Naive thymus-derived CD8-positive, alpha-beta T cell (primary cell): ENCODE results near the gene HTT. TPM values are rescaled to one million over a fixed set of nuclear protein-coding genes. Genes with fewer than 3 reads are reported as not detected.

Experiments
- ATAC-seq, 2 donors: fragments of 150-1000 bp; cut with Tn5 transposase in 1 of 2; sonication (Bioruptor Pico), chemical (Tn5 transposase) in 1 of 2; 1 replicate in 1 of 2; 2 replicates in 1 of 2; pipeline ENCODE4 v1.10.0; 2021; ENCODE audit warnings: mild to moderate bottlenecking in 2 of 2, moderate library complexity in 2 of 2
- POLR2A ChIA-PET: fragments of 350-600 bp; sonication (Branson Sonifier 250); formaldehyde crosslinking; loops from one replicate; lab custom pipeline; 2021; ENCODE audit warnings: antibody characterized with exemption; lab: Charles Lee
- DNase-seq, 10 donors: peaks; one replicate each; pipeline versions ENCODE4 v3.0.0 to v3.0.0-alpha.2; 2020 to 2022
- H3K27ac Mint-ChIP-seq, 10 donors: one replicate each; pipeline ENCODE4 v1.8.0; 2020 to 2022; ENCODE audit warnings: mild to moderate bottlenecking in 10 of 10, mixed read lengths in 10 of 10, moderate library complexity in 4 of 10, inconsistent platforms in 1 of 10
- H3K27me3 Mint-ChIP-seq, 5 donors: one replicate each; pipeline ENCODE4 v1.8.0; 2021 to 2022; ENCODE audit warnings: mixed read lengths in 5 of 5
- H3K36me3 Mint-ChIP-seq, 3 donors: one replicate each; pipeline ENCODE4 v1.8.0; 2020 to 2022; ENCODE audit warnings: mixed read lengths in 3 of 3, mild to moderate bottlenecking in 2 of 3, inconsistent platforms in 1 of 3
- H3K4me1 Mint-ChIP-seq, 4 donors: one replicate each; pipeline ENCODE4 v1.8.0; 2021 to 2022; ENCODE audit warnings: mixed read lengths in 4 of 4
- H3K4me3 Mint-ChIP-seq, 10 donors: one replicate each; pipeline ENCODE4 v1.8.0; 2020 to 2022; ENCODE audit warnings: mild to moderate bottlenecking in 10 of 10, mixed read lengths in 10 of 10, moderate library complexity in 6 of 10, inconsistent platforms in 1 of 10
- H3K9me3 Mint-ChIP-seq, 9 donors: one replicate each; pipeline ENCODE4 v1.8.0; 2020 to 2022; ENCODE audit warnings: mixed read lengths in 9 of 9, mild to moderate bottlenecking in 3 of 9, inconsistent platforms in 1 of 9, moderate library complexity in 1 of 9
- polyA plus RNA-seq, 3 donors: library from polyadenylated mRNA; unstranded; fragments of 300-500 nt; fragmentation: Illumina TruSeq; gene quantifications; one replicate each; pipeline ENCODE4 v1.2.3, GENCODE V29; 2021
- total RNA-seq, 8 experiments: library from RNA in 2 of 8; stranded (reverse) in 2 of 8; gene quantifications; one replicate each; pipeline ENCODE4 v1.2.3 and lab custom pipeline; 2021 to 2026

Gene HTT
- total and polyA plus RNA-seq, 5 experiments from 2014 or later, result 2.2 to 64.6 (median 5.0) TPM

DNA sequence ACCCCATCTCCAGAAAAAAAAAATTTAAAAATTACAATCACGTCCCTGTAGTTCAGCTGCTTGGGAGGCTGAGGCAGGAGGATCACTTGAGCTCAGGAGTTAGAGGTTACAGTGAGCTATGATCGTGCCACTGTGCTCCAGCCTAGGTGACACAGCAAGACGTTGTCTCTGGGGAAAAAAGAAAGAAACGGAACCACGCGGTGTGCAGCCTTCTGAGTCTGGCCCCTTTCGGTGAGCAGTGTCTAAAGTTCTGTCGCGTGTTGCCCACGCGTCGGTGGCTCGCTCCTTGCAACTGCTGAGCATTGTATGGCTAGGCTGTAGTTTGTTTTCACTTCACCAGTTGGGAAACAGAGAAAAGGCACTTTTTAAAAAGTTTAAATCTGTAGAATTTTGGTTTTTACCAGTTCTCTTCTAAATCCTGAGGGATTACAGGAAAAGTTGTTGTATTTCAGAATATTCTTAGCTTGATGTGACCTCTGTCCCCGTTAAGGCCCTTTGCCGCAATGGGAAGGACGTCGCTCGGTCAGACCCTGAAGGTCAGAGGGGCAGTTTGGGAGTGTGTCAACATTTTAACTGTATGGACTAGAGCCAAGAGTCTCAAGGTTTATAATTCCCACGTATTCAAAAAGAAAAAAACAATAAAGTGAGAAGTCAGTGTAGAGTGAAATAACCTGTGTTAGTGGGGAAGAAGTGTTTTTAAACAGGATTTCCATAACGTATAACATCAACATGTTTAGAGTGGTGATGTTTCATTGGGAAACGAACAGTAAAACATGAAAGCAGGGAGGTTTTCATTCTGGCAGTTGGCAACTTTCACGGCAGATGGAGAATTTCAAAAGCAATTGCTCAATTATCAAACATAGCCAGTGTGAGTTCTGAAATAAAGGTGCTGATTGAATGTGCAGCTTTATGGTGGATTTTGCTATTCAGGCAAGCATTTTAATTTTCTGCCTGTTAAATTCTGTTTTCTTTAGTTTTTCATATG lies 128.6 kb downstream of the HTT start:
- H3K4me1 Mint-ChIP-seq, result peaks cover 9 to 53% (median 42%) of the 10 kb centered on the region in 4 donors
- H3K27me3 Mint-ChIP-seq, result no peaks in the 10 kb centered on the region
- H3K9me3 Mint-ChIP-seq, result no peaks in the 10 kb centered on the region
- H3K27ac Mint-ChIP-seq, result peak overlapping the region in 8 of 10 donors; percentile 61 to 87 (median 82)
- DNase-seq (peak in 1 of 10 donors; percentile 11), ATAC-seq (peak; percentile 32 to 47)
- POLR2A ChIA-PET, result interaction anchor here (0.9 to 2.3 kb wide), 3 partner anchors 9 to 46 kb away, joined by 3 to 11 read pairs (median 6); no protein-coding TSS in a partner anchor
- peak overlapping the region; percentile 67 to 83 (median 73) for H3K4me3 Mint-ChIP-seq
- H3K36me3 Mint-ChIP-seq, result peaks cover 0 to 37% (median 30%) of the 10 kb centered on the region in 3 donors

DNA sequence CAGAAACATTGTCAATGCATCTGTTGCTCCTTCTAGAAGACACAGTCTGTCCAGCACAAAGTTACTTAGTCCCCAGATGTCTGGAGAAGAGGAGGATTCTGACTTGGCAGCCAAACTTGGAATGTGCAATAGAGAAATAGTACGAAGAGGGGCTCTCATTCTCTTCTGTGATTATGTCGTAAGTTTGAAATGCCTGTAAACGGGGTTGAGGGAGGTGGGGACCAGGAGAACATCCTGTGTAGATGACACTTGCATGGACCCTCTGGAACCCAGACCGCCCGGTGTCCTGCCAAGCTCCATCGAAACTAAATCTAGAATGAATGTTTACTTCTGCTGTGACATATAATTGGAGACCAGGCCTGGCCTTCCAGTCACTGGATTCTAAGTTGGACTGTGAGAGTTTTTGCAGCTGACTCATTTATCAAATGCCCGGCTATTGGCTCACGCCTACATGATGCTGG lies 129.5 kb downstream of the HTT start:
- H3K36me3 Mint-ChIP-seq, result peaks cover 0 to 45% (median 35%) of the 10 kb centered on the region in 3 donors
- POLR2A ChIA-PET, result no interaction called here
- H3K4me1 Mint-ChIP-seq, result peaks cover 9 to 47% (median 42%) of the 10 kb centered on the region in 4 donors
- DNase-seq (no peak), ATAC-seq (no peak)
- H3K27me3 Mint-ChIP-seq, result no peaks in the 10 kb centered on the region
- peak overlapping the region in 2 of 10 donors; percentile 15 to 82 for H3K27ac Mint-ChIP-seq
- no peaks in the 10 kb centered on the region for H3K9me3 Mint-ChIP-seq
- peak overlapping the region in 1 of 10 donors; percentile 70 for H3K4me3 Mint-ChIP-seq

DNA sequence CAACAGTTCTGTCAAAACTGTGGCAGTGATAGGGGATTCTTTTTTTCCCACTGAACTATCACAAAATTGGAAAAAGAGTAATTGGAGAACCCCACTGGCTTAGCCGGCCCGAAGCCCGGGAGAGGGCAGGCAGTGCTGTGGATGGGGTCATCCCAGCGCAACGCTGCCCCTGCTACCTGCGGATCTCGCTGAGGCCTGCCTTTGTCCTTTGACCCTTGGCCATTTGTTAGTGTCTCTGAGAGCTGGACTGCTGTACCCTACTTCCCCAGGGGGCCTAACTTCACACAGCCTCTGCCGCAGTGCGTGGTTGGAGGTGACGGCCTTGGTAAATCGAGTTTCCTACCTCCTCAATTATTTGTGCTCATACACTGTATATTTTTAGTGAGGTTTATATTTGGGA lies 131.5 kb downstream of the HTT start:
- Mint-ChIP-seq H3K27me3 (no peaks in the 10 kb centered on the region), H3K4me3 (no peak overlapping the region), H3K27ac (no peak overlapping the region), H3K4me1 (peaks cover 9 to 33% (median 32%) of the 10 kb centered on the region in 4 donors), H3K9me3 (no peaks in the 10 kb centered on the region), H3K36me3 (peaks cover 0 to 56% (median 37%) of the 10 kb centered on the region in 3 donors)
- no peak for DNase-seq
- POLR2A ChIA-PET, result no interaction called here
- no peak for ATAC-seq

DNA sequence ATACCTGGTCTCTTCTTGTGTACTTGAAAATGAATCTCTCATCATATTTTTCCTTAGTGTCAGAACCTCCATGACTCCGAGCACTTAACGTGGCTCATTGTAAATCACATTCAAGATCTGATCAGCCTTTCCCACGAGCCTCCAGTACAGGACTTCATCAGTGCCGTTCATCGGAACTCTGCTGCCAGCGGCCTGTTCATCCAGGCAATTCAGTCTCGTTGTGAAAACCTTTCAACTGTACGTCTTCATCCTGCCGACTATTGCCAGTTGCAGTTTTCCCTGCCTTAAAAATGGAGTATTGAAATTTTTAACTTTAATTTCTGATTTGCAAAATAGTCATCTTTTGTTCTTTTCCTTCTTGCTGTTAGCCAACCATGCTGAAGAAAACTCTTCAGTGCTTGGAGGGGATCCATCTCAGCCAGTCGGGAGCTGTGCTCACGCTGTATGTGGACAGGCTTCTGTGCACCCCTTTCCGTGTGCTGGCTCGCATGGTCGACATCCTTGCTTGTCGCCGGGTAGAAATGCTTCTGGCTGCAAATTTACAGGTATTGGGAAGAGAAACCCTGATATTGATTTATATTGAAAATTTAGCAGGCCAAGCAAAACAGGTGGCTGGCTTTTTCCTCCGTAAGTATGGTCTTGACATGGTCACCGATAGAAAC lies 132.1 kb downstream of the HTT start:
- Mint-ChIP-seq H3K27me3 (no peaks in the 10 kb centered on the region), H3K27ac (peak overlapping the region in 1 of 10 donors; percentile 2), H3K36me3 (peaks cover 0 to 59% (median 40%) of the 10 kb centered on the region in 3 donors), H3K4me1 (peaks cover 9 to 28% (median 27%) of the 10 kb centered on the region in 4 donors), H3K4me3 (no peak overlapping the region), H3K9me3 (no peaks in the 10 kb centered on the region)
- POLR2A ChIA-PET, result no interaction called here
- DNase-seq (no peak), ATAC-seq (no peak)

DNA sequence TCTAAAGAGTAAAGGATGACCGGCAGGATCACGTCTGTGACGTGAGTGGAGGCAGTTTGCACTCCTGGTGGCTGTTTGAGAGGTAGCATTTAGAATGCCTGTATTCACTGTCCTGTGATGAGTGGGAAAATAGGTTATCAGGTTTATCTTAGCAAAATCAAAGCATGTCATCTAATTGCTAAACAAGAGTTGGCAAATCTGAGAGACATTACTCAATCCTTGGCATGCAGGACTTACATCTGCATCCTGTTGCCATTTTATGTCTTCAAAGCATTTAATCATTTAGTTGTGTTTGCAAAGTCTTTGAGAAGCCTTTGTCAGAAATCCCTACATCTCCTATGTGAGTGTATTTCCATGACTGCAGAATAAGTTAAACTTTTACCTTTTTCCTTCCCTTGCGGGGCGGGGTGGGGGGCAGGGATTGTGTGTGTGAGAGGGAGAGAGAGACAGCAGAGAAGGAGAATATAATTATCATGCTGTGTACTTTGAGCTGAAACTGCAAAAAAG lies 133.1 kb downstream of the HTT start:
- no peak for ATAC-seq
- DNase-seq, result no peak
- POLR2A ChIA-PET, result no interaction called here
- Mint-ChIP-seq H3K36me3 (peaks cover 0 to 68% (median 47%) of the 10 kb centered on the region in 3 donors), H3K27ac (no peak overlapping the region), H3K4me3 (no peak overlapping the region), H3K27me3 (no peaks in the 10 kb centered on the region), H3K4me1 (peaks cover 2 to 17% (median 17%) of the 10 kb centered on the region in 4 donors), H3K9me3 (no peaks in the 10 kb centered on the region)

DNA sequence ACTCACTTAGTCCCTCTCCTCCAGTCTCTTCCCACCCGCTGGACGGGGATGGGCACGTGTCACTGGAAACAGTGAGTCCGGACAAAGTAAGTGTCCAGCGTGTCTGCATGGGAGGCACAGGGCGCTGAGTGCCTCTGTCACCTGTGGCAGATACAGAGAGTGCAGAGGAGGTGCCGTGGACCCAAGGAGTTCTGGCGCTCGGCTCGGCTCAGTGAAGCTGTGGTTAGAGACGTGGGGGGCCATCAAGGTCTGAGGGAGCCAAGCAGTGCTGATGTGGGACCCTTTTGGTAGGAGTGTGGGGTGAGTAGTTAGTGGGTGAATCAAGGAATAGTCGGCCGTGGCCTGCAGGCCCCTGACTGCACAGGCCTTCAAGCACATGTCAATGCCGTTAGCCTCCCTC lies 134.3 kb downstream of the HTT start:
- H3K27me3 Mint-ChIP-seq, result no peaks in the 10 kb centered on the region
- H3K4me3 Mint-ChIP-seq, result no peak overlapping the region
- POLR2A ChIA-PET, result no interaction called here
- H3K36me3 Mint-ChIP-seq, result peaks cover 0 to 80% (median 55%) of the 10 kb centered on the region in 3 donors
- H3K9me3 Mint-ChIP-seq, result no peaks in the 10 kb centered on the region
- ATAC-seq (no peak), DNase-seq (no peak)
- no peak overlapping the region for H3K27ac Mint-ChIP-seq
- H3K4me1 Mint-ChIP-seq, result peaks cover 0 to 5% (median 4%) of the 10 kb centered on the region in 4 donors

DNA sequence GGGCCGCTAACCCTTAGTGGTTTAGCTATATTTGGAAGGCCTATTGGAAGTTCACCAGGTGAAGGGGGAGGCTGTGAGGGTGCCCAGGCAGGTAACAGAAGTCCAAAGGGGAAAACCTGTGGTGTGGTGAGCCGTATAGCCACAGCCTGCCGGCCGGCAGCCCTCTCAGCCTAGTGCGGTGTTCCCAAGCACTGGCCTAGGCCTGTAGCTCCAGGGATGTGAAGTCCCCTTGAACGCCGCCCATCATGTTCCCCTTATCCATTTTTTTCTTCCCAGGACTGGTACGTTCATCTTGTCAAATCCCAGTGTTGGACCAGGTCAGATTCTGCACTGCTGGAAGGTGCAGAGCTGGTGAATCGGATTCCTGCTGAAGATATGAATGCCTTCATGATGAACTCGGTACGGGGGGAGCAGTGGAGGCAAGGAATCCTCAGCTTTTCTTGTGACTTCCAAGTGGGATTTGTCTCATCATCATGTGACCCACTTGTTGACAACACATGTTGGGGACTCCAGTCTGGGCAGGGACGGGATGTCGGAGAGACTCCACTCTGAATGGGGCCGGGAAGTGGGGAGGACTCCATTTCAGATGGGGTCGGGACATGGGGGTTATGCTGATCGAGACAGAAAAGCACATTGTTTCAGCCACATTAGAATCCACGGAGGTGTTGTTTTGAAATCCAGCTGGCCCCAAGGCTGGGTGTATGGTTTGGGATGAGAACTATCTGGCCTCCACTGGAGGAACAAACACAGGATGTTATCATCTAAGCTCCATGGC lies 135.3 kb downstream of the HTT start:
- no peaks in the 10 kb centered on the region for H3K4me1 Mint-ChIP-seq
- H3K27me3 Mint-ChIP-seq, result no peaks in the 10 kb centered on the region
- H3K9me3 Mint-ChIP-seq, result no peaks in the 10 kb centered on the region
- ATAC-seq (no peak), DNase-seq (no peak)
- no peak overlapping the region for H3K27ac Mint-ChIP-seq
- peaks cover 0 to 82% (median 60%) of the 10 kb centered on the region in 3 donors for H3K36me3 Mint-ChIP-seq
- H3K4me3 Mint-ChIP-seq, result no peak overlapping the region
- POLR2A ChIA-PET, result interaction anchor here (0.6 kb wide), 1 partner anchor 11 kb away, joined by 3 read pairs; no protein-coding TSS in a partner anchor

DNA sequence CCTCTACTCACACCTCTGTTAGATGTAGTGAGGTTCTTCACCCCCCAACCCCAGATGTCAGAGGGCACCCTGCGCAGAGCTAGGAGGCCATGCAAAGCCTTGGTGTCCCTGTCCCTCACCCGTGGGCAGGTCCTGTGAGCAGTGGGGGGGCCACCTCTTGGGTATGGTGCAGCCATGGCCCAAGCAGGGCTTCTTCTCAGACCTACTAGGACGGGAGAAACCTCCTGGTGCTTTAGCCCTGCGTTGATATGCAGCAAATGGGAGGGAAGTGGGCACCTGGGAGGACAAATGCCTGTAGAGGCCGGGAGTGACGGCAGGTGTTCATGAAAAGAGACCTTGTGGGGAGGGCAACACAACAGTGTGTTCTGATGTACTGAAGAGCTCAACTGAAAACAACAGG lies 136.0 kb downstream of the HTT start:
- POLR2A ChIA-PET, result no interaction called here
- Mint-ChIP-seq H3K9me3 (no peaks in the 10 kb centered on the region), H3K4me3 (no peak overlapping the region), H3K27ac (no peak overlapping the region), H3K4me1 (no peaks in the 10 kb centered on the region), H3K27me3 (no peaks in the 10 kb centered on the region), H3K36me3 (peaks cover 0 to 89% (median 65%) of the 10 kb centered on the region in 3 donors)
- ATAC-seq, result no peak
- DNase-seq, result no peak

DNA sequence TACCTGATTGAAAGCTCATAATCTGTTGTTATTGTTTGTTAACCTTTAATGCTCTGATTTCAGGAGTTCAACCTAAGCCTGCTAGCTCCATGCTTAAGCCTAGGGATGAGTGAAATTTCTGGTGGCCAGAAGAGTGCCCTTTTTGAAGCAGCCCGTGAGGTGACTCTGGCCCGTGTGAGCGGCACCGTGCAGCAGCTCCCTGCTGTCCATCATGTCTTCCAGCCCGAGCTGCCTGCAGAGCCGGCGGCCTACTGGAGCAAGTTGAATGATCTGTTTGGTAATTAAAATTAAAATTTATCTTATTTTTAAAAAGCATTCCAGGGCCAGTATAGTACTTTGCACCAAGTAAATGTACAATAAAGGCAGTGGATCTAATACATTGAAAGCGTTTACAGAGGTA lies 137.4 kb downstream of the HTT start:
- H3K4me1 Mint-ChIP-seq, result no peaks in the 10 kb centered on the region
- H3K36me3 Mint-ChIP-seq, result peaks cover 0 to 91% (median 62%) of the 10 kb centered on the region in 3 donors
- no peaks in the 10 kb centered on the region for H3K9me3 Mint-ChIP-seq
- H3K27ac Mint-ChIP-seq, result no peak overlapping the region
- H3K27me3 Mint-ChIP-seq, result no peaks in the 10 kb centered on the region
- DNase-seq (no peak), ATAC-seq (no peak)
- H3K4me3 Mint-ChIP-seq, result no peak overlapping the region
- POLR2A ChIA-PET, result interaction anchor here (1.6 to 1.8 kb wide), 2 partner anchors 9 to 15 kb away, joined by 4 to 11 read pairs; no protein-coding TSS in a partner anchor

DNA sequence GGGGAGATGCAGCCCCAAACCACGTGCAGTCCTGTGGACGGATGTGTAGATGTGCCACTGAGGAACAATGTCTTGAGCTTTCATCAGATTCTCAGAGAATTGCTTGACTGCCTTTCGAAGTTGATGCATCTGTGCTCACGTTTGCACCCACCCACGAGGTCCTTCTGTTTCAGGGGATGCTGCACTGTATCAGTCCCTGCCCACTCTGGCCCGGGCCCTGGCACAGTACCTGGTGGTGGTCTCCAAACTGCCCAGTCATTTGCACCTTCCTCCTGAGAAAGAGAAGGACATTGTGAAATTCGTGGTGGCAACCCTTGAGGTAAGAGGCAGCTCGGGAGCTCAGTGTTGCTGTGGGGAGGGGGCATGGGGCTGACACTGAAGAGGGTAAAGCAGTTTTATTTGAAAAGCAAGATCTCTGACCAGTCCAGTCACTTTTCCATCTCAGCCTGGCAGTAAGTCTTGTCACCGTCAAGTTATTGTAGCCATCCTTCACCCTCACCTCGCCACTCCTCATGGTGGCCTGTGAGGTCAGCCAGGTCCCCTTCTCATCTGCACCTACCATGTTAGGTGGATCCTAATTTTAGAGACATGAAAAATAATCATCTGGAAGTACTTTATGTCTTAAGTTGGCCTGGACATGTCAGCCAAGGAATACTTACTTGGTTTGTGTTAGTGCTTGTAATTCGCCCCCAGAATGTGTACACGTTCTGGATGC lies 138.1 kb downstream of the HTT start:
- Mint-ChIP-seq H3K27me3 (no peaks in the 10 kb centered on the region), H3K4me3 (no peak overlapping the region), H3K36me3 (peaks cover 0 to 91% (median 62%) of the 10 kb centered on the region in 3 donors), H3K9me3 (no peaks in the 10 kb centered on the region), H3K4me1 (no peaks in the 10 kb centered on the region), H3K27ac (peak overlapping the region in 1 of 10 donors; percentile 40)
- POLR2A ChIA-PET, result interaction anchor here (1.6 to 1.8 kb wide), 2 partner anchors 10 to 14 kb away, joined by 4 to 11 read pairs; no protein-coding TSS in a partner anchor
- DNase-seq (no peak), ATAC-seq (no peak)

DNA sequence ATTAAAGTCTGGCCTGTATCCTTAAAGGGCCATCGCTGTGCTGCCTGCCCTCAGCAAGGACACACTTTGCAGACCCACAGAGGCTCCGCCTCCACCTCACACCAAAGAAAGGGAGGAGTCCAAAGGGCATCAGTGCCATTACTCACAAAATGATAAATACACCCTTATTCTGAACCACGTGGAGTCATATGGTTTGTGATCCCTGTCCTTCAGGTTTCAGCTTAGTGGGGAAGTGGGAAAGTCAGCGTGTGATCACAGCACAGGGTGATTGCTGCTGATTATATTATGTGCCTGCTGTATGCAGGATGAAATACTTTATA lies 138.6 kb downstream of the HTT start:
- Mint-ChIP-seq H3K4me3 (no peak overlapping the region), H3K9me3 (no peaks in the 10 kb centered on the region), H3K27ac (peak overlapping the region in 1 of 10 donors; percentile 29), H3K4me1 (no peaks in the 10 kb centered on the region), H3K36me3 (peaks cover 0 to 91% (median 61%) of the 10 kb centered on the region in 3 donors), H3K27me3 (no peaks in the 10 kb centered on the region)
- POLR2A ChIA-PET, result interaction anchor here (1.0 to 1.8 kb wide), 3 partner anchors 10 to 14 kb away, joined by 3 to 11 read pairs (median 4); no protein-coding TSS in a partner anchor
- ATAC-seq (no peak), DNase-seq (no peak)
